Measurements from ENCODE around the gene TBC1D5.

The TBC1D5 gene

DNA sequence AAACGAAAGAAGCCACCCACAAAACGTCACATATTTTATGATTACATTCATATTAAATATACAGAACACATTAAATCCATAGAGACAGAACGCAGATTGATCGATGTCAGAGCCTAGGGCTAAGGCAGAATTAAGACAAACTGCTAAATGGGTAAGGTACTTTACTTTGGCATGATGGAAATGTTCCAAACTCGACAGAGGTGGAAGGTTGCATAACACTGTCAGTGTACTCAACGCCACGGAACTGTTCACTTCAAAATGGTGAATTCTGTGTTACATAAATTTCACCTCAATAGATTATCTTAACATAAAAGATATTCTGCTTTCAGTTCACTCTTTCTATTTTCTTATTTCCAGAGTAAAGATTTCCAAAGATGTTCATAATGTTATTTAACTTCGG is 158.4 kb downstream of the TBC1D5 start:
- no peak for DNase-seq

DNA sequence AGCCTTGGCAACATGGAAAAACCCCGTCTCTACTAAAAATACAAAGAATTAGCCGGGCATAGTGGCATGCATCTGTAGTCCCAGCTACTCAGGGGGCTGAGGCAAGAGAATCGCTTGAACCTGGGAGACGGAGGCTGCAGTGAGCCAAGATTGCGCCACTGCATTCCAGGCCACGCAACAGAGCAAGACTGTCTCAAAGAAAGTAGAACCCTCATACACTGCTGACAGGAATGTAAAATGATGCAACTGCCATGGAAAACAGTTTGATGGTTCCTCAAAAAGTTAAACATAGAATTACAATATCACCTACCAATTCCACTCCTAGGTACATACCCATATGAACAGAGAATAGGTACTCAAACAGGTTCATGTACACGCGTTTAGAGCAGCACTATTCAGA is 158.9 kb downstream of the TBC1D5 start:
- DNase-seq, result no peak

GRCh38 chr3:17581421-17582080 is 160.9 kb downstream of the TBC1D5 start:
- DNase-seq, result no peak

DNA sequence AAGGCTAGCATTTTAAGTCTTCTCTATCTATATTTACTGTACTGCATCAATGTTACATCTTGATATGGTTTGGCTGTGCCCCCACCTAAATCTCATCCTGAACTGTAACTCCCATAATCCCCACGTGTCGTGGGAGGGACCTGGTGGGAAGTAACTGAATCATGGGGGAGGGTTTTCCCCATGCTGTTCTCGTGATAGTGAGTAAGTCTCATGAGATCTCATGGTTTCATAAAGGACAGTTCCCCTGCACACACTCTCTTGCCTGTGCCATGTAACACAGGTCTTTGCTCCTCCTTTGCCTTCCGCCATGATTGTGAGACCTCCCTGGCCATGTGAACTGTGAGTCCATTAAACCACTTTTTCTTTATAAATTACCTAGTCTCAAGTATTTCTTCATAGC is 161.5 kb downstream of the TBC1D5 start:
- DNase-seq, result no peak

- DNase-seq, result no peak
Measured at GRCh38 chr3:17579289-17580031, 163.0 kb downstream of the TBC1D5 start.

- no peak for DNase-seq
Measured at GRCh38 chr3:17577796-17578520, 164.5 kb downstream of the TBC1D5 start.

- no peak for DNase-seq
Measured at GRCh38 chr3:17573396-17573795, 169.0 kb downstream of the TBC1D5 start.

DNA sequence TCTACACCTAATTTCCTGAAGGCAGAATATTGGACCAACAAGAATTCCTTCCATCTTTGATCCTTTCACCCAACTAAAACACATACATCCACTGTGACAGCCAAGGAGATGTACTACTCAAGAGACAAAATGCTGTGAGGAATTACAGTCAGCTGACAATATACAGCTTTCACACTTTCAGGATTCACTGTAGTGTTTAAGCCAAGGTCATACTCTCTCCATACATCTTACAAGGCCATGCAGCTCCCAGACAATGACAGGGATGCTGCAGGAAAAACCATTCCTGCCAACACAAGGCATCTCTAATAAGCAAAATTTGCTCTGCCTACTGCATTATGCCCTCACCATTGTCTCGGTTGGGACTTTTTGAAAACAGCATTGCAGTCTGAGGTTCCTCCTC is 170.7 kb downstream of the TBC1D5 start:
- no peak for DNase-seq

- DNase-seq, result no peak
Measured at GRCh38 chr3:17562845-17563244, 179.6 kb downstream of the TBC1D5 start.

GRCh38 chr3:17558565-17558964 is 183.9 kb downstream of the TBC1D5 start:
- DNase-seq, result no peak

GRCh38 chr3:17557749-17558463 is 184.5 kb downstream of the TBC1D5 start:
- DNase-seq, result no peak

DNA sequence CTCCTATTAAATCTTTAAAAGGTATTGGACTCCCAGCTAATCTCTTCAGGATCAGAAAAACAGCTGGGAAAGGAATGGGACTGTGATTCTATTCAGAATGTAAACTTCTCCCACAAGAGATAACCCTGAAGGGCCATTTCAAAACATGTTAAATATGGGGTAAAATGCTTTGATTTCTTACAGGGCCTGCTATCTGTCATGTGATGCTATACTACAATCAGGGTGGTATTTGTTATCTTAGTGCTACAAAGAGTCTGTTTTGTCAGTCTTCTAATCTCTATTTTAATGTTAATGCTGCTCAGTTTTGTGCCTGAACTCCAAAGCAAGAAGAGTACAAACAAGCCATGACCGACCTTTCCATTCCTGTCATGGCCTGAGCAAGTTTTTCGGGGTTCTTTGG is 186.9 kb downstream of the TBC1D5 start:
- DNase-seq, result no peak

DNA sequence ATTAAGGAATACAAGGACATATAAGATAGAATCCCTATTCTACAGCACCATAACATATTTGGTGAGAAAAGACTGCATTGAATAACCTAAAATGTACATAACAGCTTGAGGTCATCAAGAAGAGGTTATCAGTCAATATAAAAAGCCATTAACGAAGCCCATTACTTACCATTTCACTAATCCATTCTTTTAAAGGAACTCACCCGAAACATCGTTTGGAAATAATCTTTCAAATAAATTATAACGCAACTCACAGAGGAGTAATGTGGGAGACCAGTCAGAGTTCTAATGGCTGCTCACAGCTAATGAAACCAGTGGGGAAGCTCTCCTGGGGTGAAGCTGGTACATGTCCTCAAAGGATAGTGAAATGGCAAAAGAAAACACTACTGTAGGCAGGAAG is 188.4 kb downstream of the TBC1D5 start:
- DNase-seq, result no peak

- DNase-seq, result no peak
Measured at GRCh38 chr3:17553080-17553479, 189.4 kb downstream of the TBC1D5 start.

GRCh38 chr3:17552351-17552750 is 190.1 kb downstream of the TBC1D5 start:
- DNase-seq, result no peak

DNA sequence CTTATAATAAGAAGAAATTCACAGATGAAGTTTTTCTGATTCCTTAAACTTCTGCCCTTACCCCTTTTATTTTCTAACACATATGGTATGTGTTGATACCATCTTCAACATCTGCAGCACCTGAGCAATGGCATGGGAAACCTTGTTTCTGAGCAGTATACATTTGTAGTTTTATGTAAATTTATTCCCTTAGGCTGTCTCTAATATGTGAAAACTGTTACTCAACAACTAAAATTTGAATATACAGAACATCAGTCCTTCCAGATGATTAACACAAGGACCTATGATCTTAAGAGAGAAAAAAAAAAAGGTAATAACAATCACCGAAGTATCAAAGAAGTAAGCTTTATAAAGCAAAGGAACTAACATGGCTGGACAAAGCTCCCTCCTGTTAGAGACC is 190.5 kb downstream of the TBC1D5 start:
- DNase-seq, result no peak

DNA sequence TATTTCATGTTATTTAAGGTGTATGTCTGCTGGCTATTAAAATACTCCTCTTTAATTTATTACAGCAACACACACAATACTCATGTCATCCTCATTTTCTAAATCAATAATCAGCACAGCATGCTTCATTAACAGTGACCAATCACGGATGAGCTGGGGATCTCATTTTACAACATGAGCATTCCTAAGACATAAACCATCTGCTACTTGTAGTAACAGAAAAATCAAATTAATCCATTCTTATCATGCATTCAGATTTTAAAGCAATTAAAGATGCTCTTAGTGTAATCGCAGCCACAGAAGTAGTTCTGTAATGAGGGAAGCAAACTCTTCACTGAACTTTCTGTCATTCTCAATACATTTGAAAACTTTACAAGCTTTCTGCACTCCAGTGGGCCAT is 191.1 kb downstream of the TBC1D5 start:
- DNase-seq, result no peak

DNA sequence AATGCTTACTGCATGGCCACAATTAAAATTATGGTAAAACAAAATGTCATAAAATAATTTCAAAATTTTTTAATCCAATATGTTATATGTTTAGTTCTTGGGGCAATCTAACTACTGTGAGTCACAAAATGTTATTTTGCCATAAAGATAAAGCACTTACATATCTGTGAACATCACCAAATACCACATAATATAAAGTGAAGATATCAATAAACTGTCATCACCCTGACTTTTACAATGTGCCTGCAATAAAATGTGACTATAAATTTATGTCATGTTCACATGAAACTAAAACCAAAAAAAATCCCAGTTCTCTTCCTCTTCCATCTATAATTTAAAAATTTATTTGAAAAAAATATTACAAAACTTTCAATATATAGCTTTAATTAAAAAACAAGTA is 191.8 kb downstream of the TBC1D5 start:
- DNase-seq, result no peak

GRCh38 chr3:17546500-17547255 is 195.8 kb downstream of the TBC1D5 start:
- no peak for DNase-seq

DNA sequence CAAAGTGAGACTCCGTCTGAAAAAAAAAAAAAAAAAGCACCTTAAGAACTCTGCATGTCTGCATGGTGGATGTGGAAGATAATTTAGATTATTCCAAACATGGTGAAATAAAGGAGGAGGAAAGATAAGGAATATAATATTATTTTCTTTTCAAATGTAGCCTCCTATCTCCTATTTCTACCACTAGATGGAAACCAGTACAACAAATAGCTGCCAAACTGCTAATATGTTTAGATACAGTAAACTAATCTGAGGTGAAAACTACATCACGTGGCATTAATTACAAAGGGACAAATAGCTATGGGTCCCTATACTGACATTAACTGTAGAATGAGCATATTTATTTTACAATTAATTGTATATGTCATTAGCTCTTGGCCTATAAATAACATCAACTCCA is 197.8 kb downstream of the TBC1D5 start:
- DNase-seq, result no peak

- DNase-seq, result no peak
Measured at GRCh38 chr3:17542591-17542990, 199.8 kb downstream of the TBC1D5 start.

GRCh38 chr3:17539436-17539835 is 203.0 kb downstream of the TBC1D5 start:
- no peak for DNase-seq

GRCh38 chr3:17535274-17535673 is 207.2 kb downstream of the TBC1D5 start:
- no peak for DNase-seq

Data from NCI-H1417 treated with DMSO at 0.1 percent for 48 hours (cell line).